HG02870 (cell line): Measurements from ENCODE around the gene DHRS13.
"Not testable (repeated sequence)": the region's sequence is repeated elsewhere in the genome, so short reads cannot be mapped to it uniquely, and the experiment has no call there.

Experiments used
- ATAC-seq: cut with Tn5 transposase; IDR thresholded peaks from one replicate; pipeline ENCODE4 v1.9.1; 2021; ENCODE audit warnings: mild to moderate bottlenecking, moderate library complexity; ENCODE audit not compliant: unreplicated experiment

The DHRS13 gene

DNA sequence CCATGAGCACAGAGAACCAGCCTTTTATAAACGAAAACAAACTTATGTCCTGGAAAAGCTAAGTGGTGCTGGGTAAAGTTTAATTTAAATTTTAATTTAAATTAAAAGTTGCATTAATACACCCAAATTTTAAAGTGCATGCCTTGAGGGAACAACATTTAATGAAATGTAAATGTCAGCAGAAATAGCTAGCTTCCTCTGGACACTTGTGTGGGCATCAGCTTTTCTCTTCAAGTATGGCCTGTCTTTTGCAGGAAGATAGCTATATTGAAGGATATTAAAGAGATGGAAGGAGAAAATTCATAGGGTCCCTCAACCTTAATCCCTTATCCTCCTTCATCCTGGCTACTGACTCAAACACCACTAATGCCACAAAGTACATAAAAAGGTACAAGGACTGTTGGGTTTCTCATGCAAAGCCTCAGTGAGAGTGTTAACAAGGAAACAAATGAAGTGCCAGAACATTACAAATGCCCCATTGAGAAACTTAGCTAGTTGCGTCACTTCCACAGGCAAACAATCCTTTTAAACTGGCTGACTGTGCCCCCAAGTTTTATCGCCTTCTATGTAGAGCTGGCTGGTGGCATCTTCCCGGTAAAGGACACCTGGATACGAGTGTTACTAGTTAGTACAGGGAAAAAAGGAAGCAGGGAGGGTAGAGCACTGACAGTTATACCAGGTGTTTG, 34.3 kb upstream of the DHRS13 start:
- no peak for ATAC-seq

DNA sequence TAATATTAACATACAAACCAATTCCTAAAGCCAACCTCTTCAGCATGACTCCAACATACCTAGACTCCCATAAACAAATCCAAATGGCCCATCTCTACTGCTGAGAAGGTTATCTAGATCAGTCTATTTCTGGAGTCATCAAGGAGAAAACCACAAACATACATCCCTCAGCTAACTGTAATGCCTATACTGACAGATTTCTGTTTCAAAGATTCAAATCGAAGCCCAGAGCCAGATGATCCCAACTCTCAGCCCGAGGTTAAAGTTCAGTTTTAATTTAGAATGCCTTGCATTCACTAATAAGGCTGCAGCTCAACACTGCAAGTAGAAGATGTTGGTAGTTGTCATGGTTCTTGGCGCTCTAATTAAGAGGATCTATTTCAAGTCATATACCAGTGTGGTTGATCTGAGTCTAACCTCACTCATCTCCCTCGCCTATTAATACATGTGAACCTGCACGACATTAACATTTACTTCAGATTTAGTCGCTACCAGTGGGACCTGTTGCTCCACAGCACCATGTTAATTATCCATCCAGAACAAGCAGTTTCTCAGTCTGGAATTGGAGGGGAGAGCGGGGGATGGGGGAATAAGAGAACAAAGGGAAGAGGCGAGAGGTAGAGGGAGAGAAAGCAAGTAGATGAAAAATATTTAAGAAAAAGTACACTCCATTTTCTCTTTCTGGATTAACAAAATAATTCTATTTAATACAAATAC, 33.0 kb upstream of the DHRS13 start:
- ATAC-seq: no peak

DNA sequence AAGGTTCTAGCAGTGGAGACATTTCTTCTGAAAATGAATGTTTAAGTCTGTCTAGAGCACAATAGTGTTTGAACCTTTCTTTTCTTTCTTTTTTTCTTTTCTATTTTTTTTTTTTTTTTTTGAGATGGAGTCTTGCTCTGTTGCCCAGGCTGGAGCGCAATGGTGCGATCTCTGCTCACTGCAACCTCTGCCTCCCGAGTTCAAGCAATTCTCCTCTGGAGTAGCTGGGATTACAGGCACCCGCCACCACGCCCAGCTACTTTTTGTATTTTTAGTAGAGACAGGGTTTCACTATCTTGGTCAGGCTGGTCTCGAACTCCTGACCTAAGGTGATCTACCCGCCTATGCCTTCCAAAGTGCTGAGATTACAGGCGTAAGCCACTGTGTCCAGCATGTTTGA, 31.6 kb upstream of the DHRS13 start:
- not testable (repeated sequence) for ATAC-seq

DNA sequence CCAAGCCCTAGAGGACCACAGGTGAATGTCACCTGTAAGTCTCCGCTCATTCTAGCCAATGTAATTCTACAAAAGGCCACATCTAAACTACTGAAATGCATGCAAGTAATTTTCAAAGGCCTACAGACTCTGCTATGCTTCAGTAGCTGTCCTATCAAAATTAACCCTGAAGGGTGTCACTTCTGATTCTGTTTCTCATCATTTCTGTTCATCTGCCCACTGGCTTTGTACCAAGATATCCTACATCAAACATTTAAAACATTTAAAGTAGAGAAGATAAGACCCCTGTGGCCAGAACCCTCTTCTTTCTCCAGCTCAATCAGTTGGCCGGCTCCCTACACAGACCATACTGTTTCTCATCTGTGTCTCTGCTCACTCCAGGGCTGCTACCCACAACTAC, 26.9 kb upstream of the DHRS13 start:
- no peak for ATAC-seq

DNA sequence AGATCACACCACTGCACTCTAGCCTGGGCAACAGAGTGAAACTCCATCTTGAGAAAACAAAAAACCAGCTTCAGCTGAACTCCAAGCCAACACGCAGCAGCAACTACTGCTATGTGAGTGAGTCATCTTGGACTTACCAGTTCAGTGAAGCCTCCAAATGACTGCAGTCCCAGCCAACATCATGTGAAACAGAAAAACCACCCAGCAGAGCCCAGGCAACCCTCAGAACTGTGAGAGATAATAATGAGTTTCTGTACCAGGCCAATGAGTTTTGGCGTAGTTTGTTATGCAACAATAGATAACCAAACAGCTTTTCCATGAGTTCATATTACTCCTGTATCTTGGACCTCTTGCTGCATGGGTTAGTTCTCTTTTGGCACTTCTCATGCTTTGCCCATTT, 25.2 kb upstream of the DHRS13 start:
- no peak for ATAC-seq

DNA sequence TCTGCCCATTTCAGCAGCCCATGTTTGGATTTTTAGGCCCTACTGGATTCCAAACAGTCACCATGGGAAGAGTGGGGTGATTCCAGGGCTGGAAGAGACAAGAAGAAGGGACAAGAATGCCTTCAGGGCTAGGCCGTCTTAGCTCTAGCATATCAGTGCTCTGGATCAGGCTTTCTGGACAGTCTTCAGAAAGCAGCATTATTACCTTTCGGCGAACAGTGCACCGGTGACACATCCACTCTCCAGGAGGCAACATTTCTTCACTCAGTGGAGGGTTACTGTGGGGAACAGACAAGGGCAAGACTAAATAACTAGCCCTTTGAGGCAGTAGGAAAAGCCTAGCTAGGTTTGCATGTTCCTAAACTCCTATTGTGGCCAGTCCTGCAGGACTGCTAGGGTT, 23.9 kb upstream of the DHRS13 start:
- ATAC-seq: no peak

DNA sequence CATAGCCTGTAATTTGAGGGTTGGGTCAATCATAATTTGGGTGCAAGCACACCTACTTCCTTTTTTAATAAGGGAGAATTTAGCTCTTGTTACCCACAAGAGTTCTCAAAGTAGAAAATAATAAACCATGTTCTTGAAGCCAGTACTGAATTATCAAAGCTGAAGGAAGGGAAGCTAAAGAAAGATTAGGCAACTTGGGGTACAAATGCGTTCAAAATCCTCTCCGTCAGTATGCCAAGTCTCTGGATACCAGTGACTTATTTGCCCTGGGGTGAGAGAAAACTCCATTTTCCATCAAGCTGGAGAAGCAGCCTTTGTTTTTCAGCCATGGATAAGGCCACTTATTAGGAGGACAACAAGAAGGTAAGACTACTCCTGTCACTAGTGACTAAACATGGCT, 23.5 kb upstream of the DHRS13 start:
- no peak for ATAC-seq

DNA sequence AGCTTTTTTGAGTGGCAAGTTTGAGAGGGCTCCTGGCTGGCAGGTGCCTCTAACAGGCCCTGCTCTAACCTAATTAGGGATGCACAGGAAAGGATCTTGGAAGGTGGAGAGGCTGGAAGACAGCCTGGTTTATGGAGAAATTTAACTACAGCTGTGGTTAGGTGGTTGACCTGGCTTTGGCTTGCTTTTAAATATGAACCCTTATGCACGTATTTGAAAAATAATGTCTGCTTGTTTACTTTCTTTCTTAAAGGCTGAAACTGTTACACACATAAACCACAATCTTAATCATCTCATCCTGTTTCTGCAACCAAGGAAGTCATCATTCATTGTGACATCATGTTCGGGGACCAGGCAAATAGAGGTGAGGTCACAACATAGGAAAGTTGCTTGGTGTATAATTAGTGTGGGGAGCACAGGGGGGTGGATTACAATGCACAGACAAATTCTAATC, 23.1 kb upstream of the DHRS13 start:
- ATAC-seq: no peak

DNA sequence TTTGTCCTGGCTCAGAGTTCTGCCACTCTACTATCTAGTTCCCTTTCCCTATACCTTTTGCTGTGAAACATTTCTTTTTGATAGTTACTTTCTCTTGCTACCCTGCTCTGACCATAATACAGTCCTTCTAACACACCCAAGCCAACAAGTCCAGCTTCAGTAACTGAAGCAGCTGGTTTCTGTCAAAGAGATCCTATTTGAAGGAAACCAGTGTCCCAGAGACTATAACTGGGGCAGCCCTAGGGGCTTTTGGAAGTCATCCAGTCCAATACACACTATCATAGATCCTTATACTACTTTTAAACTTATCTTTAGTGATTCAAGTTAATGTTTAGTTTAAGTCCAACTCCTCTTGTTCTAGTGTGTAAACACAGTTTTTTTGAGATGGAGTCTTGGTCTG, 17.3 kb upstream of the DHRS13 start:
- no peak for ATAC-seq

DNA sequence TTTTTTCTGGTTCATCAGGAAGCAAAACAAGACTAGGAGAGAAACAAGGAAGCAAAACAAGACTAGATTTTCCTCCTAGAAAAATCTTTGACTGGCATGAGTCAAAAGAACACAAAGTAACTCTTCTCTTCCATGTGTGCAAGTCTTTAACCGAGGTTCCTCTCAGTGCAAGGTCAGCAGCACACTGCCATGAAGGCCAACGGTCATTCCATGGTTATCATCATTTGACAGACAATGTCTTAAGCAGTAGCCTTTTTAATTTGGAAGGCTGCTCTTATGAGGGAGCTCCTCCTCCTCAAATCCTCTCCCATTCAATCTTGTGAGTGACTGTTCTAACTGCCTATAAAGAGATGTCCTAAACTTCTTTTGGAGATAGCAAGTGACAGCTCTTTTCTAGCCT, 15.4 kb upstream of the DHRS13 start:
- ATAC-seq: no peak

DNA sequence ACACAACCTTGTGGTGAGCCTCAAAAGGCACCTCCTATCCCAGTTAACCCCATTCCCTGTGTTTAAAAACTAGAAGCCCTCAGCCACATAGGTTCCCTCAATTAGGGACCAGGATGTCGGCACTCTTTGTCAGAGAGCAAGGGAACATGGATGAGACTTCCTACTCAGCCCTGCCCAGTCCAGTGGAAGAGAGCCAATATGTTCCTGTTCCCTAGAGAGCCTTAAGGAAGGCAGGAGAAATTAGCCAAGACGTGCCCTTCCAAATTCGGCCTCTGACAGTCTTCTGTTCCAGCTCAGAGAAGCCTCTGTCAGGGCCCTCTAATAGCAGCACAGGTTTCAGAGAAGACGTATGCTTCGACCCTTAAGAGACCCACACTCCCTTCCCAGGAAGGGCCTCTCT, 14.6 kb upstream of the DHRS13 start:
- ATAC-seq: no peak

DNA sequence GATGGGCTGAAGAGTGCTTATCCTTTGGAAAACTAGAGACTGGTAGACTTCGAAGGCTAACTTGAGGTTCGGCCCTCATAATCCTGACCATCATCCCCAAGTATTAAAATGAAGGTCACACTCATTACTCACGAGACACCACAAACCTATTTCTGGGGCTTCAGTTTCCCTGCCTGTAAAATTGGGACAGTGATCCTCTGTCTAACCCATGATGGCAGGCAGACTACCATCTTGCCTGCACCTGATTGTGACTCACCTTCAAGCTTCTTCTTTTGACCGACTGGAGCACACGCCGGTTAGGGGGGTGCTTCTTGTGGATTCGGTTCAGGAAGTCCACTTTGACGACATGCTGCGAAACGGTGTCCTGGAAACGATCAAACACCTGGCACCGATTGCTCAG, 14.2 kb upstream of the DHRS13 start:
- ATAC-seq: no peak

DNA sequence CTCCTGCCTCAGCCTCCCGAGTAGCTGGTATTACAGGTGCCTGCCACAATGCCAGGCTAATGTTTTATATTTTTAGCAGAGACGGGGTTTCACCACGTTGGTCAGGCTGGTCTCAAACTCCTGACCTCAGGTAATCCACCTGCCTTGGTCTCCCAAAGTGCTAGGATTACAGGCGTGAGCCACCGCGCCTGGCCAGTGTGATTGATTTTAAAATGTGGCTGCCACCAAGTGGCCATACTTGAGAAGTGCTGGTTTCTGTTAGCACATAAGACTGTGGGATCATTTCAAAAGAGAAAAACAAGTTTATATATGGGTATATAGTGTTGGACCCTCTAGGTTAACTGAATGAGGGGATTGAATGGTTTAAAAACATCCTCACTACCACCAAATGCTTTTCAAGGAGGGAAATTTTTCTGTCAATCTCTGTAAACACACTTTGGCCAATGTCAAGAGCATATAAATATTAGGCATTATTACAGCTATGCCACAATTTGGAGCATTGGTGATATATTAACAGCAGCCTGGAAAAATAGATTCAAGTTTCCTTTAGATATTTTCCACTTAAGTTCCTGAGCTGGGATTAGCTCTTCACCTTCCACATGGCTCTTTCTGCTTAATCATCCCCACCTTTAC, 13.5 kb upstream of the DHRS13 start:
- ATAC-seq: no peak

DNA sequence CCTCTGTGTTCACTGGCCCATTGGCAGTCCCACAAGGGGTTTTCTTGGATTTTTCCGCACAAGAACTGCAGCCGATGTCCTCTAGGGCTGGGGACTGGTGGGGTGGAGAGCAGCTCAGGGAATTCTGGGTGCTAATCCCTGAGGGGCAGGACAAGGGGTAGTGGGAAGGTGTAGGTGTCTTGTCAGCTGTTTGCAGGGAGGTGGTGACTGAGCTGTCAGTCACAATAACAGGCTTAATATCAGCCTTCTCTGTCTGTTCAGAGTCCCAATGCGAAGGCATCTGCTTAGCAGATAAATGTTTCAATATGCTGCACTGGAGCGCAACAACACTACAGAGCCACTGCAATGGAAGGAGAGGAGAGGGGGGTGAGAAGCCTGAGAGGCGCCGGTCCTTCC, 10.1 kb upstream of the DHRS13 start:
- ATAC-seq: no peak

DNA sequence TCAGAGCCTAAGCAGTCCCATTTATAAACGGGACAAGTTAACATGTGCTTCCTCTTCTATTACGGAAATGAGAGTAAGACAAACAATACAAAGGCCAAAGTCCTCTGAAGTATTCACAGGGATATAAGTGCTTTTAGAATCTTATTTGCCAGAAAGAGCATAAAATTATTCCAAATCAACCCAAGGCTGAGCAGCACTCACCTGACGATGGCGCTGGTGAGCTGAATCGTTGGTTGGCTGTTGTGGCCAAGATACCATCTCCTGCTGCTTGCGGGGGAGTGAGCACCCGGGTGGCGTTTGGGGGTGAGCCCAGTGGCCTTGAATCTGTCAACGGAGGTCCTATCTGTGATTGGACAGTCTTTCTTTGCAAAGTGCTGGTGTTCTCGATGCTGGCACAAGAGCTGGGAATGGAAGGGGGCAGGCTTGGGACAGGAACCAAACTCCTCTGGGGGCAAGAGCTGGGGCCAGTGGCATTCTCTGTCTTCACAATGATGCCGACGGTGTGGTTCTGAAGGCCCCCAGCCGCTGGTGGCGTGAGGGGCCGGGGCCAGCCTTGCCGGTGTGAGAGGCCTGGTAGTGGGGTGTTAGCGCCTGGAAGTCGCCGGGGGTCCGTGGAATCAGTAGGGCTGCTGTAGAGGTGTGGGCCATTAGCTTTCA, 9.5 kb upstream of the DHRS13 start:
- no peak for ATAC-seq

DNA sequence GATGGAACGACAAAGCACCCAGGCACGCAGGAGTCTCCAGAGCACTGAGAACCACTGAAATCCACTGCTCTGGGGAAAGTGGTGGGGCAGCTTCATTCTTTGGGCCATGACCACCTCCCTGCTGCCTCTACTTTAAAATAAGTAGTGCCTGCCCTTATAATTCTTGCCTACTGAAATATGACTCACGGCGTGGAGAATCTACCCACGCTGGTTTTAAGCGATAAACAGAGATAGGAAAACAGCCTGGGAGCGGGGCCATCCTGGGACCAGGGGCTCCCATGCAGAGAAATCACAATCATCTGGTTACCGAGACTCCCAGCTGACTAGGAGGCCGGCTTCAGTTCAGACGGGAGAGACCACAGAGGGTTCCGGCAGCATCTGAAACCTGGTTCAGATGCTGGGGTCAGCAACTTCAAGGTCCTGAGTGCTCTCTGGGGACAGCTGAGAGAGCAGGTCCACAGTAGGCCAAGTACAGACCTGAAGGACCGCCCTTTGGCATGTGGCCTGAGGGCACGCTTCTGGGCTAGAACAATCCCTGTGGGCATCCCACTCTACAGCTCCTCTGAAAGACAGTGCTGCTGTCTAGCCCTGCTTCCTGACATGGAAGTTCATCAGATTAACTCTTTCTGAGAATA, 8.6 kb upstream of the DHRS13 start:
- ATAC-seq: no peak

DNA sequence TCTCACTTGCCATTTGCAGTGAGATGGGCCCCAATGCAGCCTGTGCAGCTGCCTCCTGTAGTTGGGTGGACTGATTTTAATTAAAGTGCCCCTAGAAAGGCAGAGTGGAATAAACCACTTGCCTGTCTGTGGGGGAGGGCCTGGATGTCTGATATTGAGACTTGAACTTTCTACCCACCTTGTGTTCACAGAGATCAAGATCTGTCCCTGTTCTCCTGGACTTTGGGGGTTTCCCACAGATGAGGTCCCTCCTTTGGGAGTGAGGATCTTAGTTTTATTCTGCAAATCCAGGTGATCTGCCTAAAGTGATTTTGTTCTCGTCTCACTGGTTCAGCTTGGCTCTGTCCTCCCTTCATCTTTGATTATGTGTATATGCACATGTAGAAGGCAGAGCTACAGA, 7.7 kb upstream of the DHRS13 start:
- no peak for ATAC-seq

DNA sequence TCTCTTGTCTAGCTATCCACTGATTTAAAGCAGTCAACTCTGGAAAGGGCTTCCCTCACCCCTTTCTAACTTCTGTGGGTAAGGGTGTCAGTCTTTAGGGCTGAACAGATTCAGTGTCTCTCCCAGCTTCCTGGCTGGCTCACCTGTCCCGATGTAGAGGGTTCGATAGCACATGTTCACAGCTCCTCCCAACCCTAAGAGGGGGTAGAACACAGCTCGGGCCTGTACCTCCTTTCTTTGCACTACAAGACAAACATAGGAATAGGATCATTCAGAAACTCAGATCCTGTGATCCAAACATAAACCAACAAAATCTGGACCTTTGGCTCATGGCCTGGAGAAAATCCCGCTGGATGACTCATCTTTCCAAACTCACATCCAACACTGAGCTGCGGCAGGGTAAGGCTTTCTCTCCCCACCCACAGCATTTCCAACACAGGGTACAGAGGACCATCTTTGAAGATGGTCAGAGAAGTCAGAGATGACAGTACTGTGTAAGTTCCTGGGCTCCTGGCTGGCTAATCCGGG, 5.8 kb upstream of the DHRS13 start:
- no peak for ATAC-seq

DNA sequence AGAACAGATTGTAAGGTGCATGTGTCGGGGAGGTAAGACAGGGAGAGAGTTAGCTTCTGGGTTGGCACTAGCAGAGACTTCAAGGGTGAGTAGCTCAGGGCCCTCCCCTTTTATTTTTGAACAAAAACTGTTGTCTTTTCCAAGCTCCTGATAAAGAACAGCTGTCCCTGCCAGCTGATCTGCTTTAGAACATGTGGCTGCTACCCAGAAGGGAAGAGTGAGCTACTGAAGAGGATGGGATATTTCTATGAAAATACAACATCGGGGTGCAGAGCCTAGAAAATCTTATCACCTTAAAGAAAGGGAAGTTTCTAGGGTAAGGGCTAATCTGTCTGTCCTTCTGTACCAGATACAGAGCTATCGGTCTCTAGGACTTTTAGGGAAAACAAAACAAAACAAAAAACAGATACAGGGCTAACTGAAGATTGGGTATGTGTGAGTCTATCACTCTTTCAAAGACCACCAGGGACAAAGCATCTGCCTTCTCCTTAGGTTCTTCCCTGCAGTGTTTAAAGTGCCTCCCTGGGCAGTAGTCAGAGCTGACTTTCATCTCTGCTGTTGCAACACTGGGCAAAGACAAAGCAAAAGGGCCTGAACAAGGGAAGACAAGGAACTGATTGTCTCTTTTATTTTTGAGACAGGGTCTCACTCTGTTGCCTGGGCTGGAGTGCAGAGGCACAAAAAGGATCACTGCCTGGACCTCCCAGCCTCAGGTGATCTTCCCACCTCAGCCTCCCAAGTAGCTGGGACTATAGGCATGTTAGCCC, 5.0 kb upstream of the DHRS13 start:
- ATAC-seq: no peak

DNA sequence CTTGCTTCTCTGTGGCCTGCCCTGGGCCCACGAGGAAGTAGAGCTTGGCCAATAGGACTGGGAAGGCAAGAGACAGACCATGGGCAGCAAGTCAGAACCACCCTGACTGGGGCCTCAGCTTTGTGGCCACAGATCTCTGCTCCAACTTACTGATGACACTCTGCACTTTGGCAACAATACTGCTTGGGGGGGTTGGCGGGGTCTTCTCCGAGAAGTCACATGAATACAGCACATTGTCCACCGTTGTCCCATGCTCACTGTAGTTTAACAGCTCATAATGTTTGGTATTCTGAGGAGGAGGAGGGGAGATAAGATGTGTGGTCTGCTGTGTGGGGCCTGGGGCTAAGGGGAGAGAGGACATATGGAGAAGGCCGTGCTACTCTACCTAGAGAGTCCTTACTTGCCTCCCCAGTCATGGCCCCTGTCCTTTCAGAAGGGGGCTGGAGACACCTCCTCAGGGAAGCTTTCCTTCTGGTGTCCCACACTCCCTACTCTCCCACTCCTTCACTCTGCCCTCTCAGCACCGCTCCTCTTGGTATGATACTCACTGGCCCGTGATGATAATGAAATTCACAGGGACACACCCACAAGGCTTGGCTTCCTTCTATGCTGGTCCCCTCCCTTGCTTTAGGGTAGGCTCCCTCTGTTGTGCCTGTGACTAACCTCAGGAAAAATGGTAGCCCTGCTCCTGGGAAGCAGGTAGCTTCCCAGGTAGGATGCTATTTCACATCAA, 4.0 kb upstream of the DHRS13 start:
- ATAC-seq: no peak
